Subcutaneous adipose tissue (tissue), 4 donors: Measurements from ENCODE around the gene SLC2A10. TPM values are rescaled to one million over a fixed set of nuclear protein-coding genes. Genes with fewer than 3 reads are reported as not detected.

Experiments used
- CTCF ChIP-seq: fragments of 450-650 bp; IDR thresholded peaks from one replicate; pipeline ENCODE4 v1.5.1; 2016; ENCODE audit warnings: low read depth, mild to moderate bottlenecking, control low read depth, antibody characterized with exemption, moderate library complexity
- total RNA-seq, 4 donors: library from RNA; depleted of rRNA; stranded (reverse); fragments of >200 nt; gene quantifications; one replicate each; pipeline ENCODE4 v1.1.0, GENCODE V29; 2016

SLC2A10 gene
- total RNA-seq, 4 donors from 2014 or later: 4.4 to 14.9 (median 11.4) TPM

GRCh38 chr20:46717818-46718541, 8.5 kb downstream of the SLC2A10 start:
- no peak for TF ChIP-seq CTCF

GRCh38 chr20:46720019-46720418, 10.6 kb downstream of the SLC2A10 start:
- no peak for TF ChIP-seq CTCF

- TF ChIP-seq CTCF: no peak
These were observed 11.5 kb downstream of the SLC2A10 start for GRCh38 chr20:46720776-46721425.

GRCh38 chr20:46721476-46721875, 12.0 kb downstream of the SLC2A10 start:
- no peak for TF ChIP-seq CTCF

GRCh38 chr20:46722450-46722849, 13.0 kb downstream of the SLC2A10 start:
- TF ChIP-seq CTCF: no peak

GRCh38 chr20:46723039-46723438, 13.6 kb downstream of the SLC2A10 start:
- no peak for TF ChIP-seq CTCF

- no peak for TF ChIP-seq CTCF
These were observed 15.0 kb downstream of the SLC2A10 start for GRCh38 chr20:46724343-46724959.
